IMR-90 (cell line): ENCODE measurements around the gene APEX1. TPM values are rescaled to one million over a fixed set of nuclear protein-coding genes. Genes with fewer than 3 reads are reported as not detected.
"Not testable (repeated sequence)": the region's sequence is repeated elsewhere in the genome, so short reads cannot be mapped to it uniquely, and the experiment has no call there.

Experiments
- ATAC-seq: fragments of 200-7000 bp; cut with Tn5 transposase; 2 replicates; pipeline ENCODE4 v1.9.1; 2020; ENCODE audit warnings: low read depth, mild to moderate bottlenecking, moderate library complexity
- BruUV-seq: library from RNA; stranded (reverse); fragments of 400-500 nt; replicated peaks from 2 replicates; lab custom pipeline; 2021; lab: Mats Ljungman, UMichigan
- CTCF ChIA-PET: fragments of 300-600 bp; formaldehyde crosslinking; extraction: SDS; loops from one replicate; lab custom pipeline; 2021; ENCODE audit warnings: antibody characterized with exemption; lab: Yijun Ruan, JAX
- POLR2A ChIA-PET: fragments of 300-600 bp; sonication (Branson Sonifier 250); formaldehyde crosslinking; loops from one replicate; lab custom pipeline; 2022; ENCODE audit warnings: antibody characterized with exemption; ENCODE audit not compliant: unreplicated experiment; lab: Charles Lee
- DNase-seq: peaks from one replicate; pipeline ENCODE4 v3.0.0; 2013
- H2AFZ ChIP-seq: replicated peaks from 2 replicates; pipeline ENCODE3; 2013; ENCODE audit warnings: low read length, mild to moderate bottlenecking; ENCODE audit not compliant: poor library complexity
- H2AK5ac ChIP-seq: 2 replicates; pipeline ENCODE4 v1.6.1; 2013; ENCODE audit warnings: low read depth, low read length, inconsistent platforms
- H2AK9ac ChIP-seq: replicated peaks from 2 replicates; pipeline ENCODE3; 2013; ENCODE audit warnings: mild to moderate bottlenecking, low read depth, low read length, moderate library complexity; ENCODE audit not compliant: poor library complexity
- H2BK120ac ChIP-seq: 2 replicates; pipeline ENCODE4 v1.6.1; 2013; ENCODE audit warnings: low read depth, low read length, inconsistent platforms
- H2BK15ac ChIP-seq: 3 replicates; pipeline ENCODE4 v1.6.1; 2013; ENCODE audit warnings: low read depth, low read length, inconsistent platforms
- H2BK20ac ChIP-seq: 2 replicates; pipeline ENCODE4 v1.6.1; 2013; ENCODE audit warnings: low read depth, mild to moderate bottlenecking, inconsistent platforms, low read length, moderate library complexity
- H2BK5ac ChIP-seq: 2 replicates; pipeline ENCODE4 v1.6.1; 2013; ENCODE audit warnings: mild to moderate bottlenecking, low read depth, low read length, inconsistent platforms; ENCODE audit not compliant: poor library complexity, severe bottlenecking
- H3K14ac ChIP-seq: replicated peaks from 2 replicates; pipeline ENCODE4 v1.6.1; 2013; ENCODE audit warnings: low read depth, low read length, inconsistent platforms
- H3K18ac ChIP-seq: 2 replicates; pipeline ENCODE4 v1.6.1; 2013; ENCODE audit warnings: low read depth, low read length, control low read depth
- H3K23ac ChIP-seq: 2 replicates; pipeline ENCODE4 v1.6.1; 2013; ENCODE audit warnings: low read depth, low read length, inconsistent platforms
- H3K27ac ChIP-seq: 2 replicates; pipeline ENCODE4 v1.5.1; 2013; ENCODE audit warnings: mild to moderate bottlenecking, control low read depth, low read length; ENCODE audit not compliant: insufficient read depth
- H3K27me3 ChIP-seq: 2 replicates; pipeline ENCODE4 v1.6.1; 2013; ENCODE audit warnings: low read length; ENCODE audit not compliant: control insufficient read depth, insufficient read depth
- H3K36me3 ChIP-seq: 2 replicates; pipeline ENCODE4 v1.6.1; 2013; ENCODE audit warnings: low read length, mixed read lengths; ENCODE audit not compliant: control insufficient read depth, insufficient read depth
- H3K4ac ChIP-seq: 2 replicates; pipeline ENCODE4 v1.6.1; 2013; ENCODE audit warnings: low read depth, low read length, inconsistent platforms
- H3K4me1 ChIP-seq: 2 replicates; pipeline ENCODE4 v1.6.1; 2013; ENCODE audit warnings: low read length, mixed read lengths; ENCODE audit not compliant: control insufficient read depth, insufficient read depth
- H3K4me2 ChIP-seq: 2 replicates; pipeline ENCODE4 v1.6.1; 2013; ENCODE audit warnings: low read depth, mild to moderate bottlenecking, control low read depth, low read length, moderate library complexity
- H3K4me3 ChIP-seq: 2 replicates; pipeline ENCODE4 v1.5.1; 2013; ENCODE audit warnings: low read depth, mild to moderate bottlenecking, control low read depth, low read length, moderate library complexity; ENCODE audit not compliant: insufficient read depth
- H3K56ac ChIP-seq: 2 replicates; pipeline ENCODE4 v1.6.1; 2013; ENCODE audit warnings: low read length, inconsistent platforms; ENCODE audit not compliant: insufficient read depth; ENCODE audit errors: extremely low read depth
- H3K79me1 ChIP-seq, 2 experiments: 2 replicates each; pipeline ENCODE4 v1.6.1; 2013; ENCODE audit warnings: low read length in 2 of 2, inconsistent platforms in 1 of 2, low read depth in 1 of 2
- H3K9ac ChIP-seq: 2 replicates; pipeline ENCODE4 v1.6.1; 2013; ENCODE audit warnings: low read depth, low read length, control low read depth
- H3K9me1 ChIP-seq: 2 replicates; pipeline ENCODE4 v1.6.1; 2013; ENCODE audit warnings: low read length, inconsistent platforms; ENCODE audit not compliant: insufficient read depth
- H3K9me3 ChIP-seq: 2 replicates; pipeline ENCODE4 v1.6.1; 2013; ENCODE audit warnings: low read length; ENCODE audit not compliant: control insufficient read depth, insufficient read depth
- H4K20me1 ChIP-seq: 2 replicates; pipeline ENCODE4 v1.6.1; 2013; ENCODE audit warnings: low read length, inconsistent platforms; ENCODE audit not compliant: insufficient read depth
- H4K5ac ChIP-seq: 2 replicates; pipeline ENCODE4 v1.6.1; 2013; ENCODE audit warnings: mild to moderate bottlenecking, low read depth, low read length, control low read depth
- H4K8ac ChIP-seq, 2 experiments: 2 replicates each; pipeline ENCODE4 v1.6.1; 2013; ENCODE audit warnings: low read depth in 2 of 2, low read length in 2 of 2, control low read depth in 1 of 2, inconsistent platforms in 1 of 2
- H4K91ac ChIP-seq: 2 replicates; pipeline ENCODE4 v1.6.1; 2013; ENCODE audit warnings: low read depth, low read length, inconsistent platforms; ENCODE audit not compliant: insufficient read depth
- BHLHE40 ChIP-seq: fragments of 150-350 bp; IDR thresholded peaks from 2 replicates; pipeline ENCODE4 v1.6.1; 2016; ENCODE audit warnings: mild to moderate bottlenecking, low read depth, low read length
- MAFK ChIP-seq: IDR thresholded peaks from 2 replicates; pipeline ENCODE4 v1.6.1; 2012; ENCODE audit warnings: low read depth, low read length, improper control_type of control experiment
- USF2 ChIP-seq: fragments of 150-350 bp; IDR thresholded peaks from 2 replicates; pipeline ENCODE4 v1.6.1; 2017; ENCODE audit warnings: mild to moderate bottlenecking, antibody characterized with exemption, low read length, low read depth
- WGBS, 2 experiments: methylation state at CpG; one replicate each; pipeline versions ENCODE4 v1.1.5 to v1.1.7; 2013; ENCODE audit warnings: missing lambda C conversion rate in 2 of 2; ENCODE audit not compliant: insufficient read length in 1 of 2; ENCODE audit errors: extremely low coverage in 2 of 2; 5-methylcytosine and 5-hydroxymethylcytosine counted together
- dilution Hi-C: fragments of 300-500 bp; cut with HindIII; formaldehyde crosslinking; loops from one replicate; pipeline ENCODE4 v1.14.3; 2018; ENCODE audit warnings: low sequenced_read_pairs; ENCODE audit not compliant: unreplicated experiment
- in situ Hi-C: fragments of 300-500 bp; cut with MboI; formaldehyde crosslinking; loops from 3 replicates; pipeline ENCODE4 v1.14.3; 2019; ENCODE audit warnings: low sequenced_read_pairs, inconsistent platforms, mixed read lengths
- intact Hi-C: fragments of 100-400 bp; cut with micrococcal nuclease; formaldehyde crosslinking; loops from 2 replicates; pipeline ENCODE4 v1.10.0; 2022
- polyA plus RNA-seq, 3 experiments: library from polyadenylated mRNA; depleted of rRNA; stranded (reverse); fragments of >200 nt; gene quantifications; 2 replicates each; pipeline ENCODE4 v1.2.3, GENCODE V29; 2012; ENCODE audit warnings: low replicate concordance in 1 of 3
- total RNA-seq: library from RNA; depleted of rRNA; stranded (reverse); fragments of >200 nt; gene quantifications from 2 replicates; pipeline ENCODE4 v1.2.3, GENCODE V29; 2012

APEX1 gene
- total and polyA plus RNA-seq, 2 of the 4 experiments (the other 2 are of a cell fraction) = 125 to 241 TPM

GRCh38 chr14:20441461-20441860 lies 13.6 kb upstream of the APEX1 start:
- Histone ChIP-seq H2BK5ac (no peak overlapping the region), H3K9ac (no peak overlapping the region), H2BK120ac (no peak overlapping the region), H3K14ac (no peak overlapping the region), H3K36me3 (peaks cover 6% of the 10 kb centered on the region), H2AFZ (no peak overlapping the region), H3K27me3 (peaks cover 5% of the 10 kb centered on the region; the same call in 1 of the 2 replicates), H2BK20ac (no peak overlapping the region), H3K9me3 (no peaks in the 10 kb centered on the region), H3K27ac (no peak overlapping the region), H3K79me1 (no peaks in the 10 kb centered on the region), H3K56ac (no peak overlapping the region), H3K9me1 (no peaks in the 10 kb centered on the region), H2AK9ac (no peak overlapping the region), H3K4me1 (no peaks in the 10 kb centered on the region), H3K4me2 (no peak overlapping the region), H3K23ac (no peak overlapping the region), H4K20me1 (no peaks in the 10 kb centered on the region), H4K5ac (no peak overlapping the region), H3K18ac (no peak overlapping the region), H4K8ac (no peak overlapping the region), H2AK5ac (no peak overlapping the region), H3K4ac (no peak overlapping the region), H3K4me3 (no peak overlapping the region), H2BK15ac (no peak overlapping the region), H4K91ac (no peak overlapping the region)
- no peak for ATAC-seq
- no TSS peak for BruUV-seq
- no CpG with 5 or more reads among the region's 2 CpGs for WGBS, 2 experiments
- dilution Hi-C loops = no loop called here
- intact Hi-C loops = loop anchor here (10.0 kb wide), 1 partner anchor 77 kb away; no protein-coding TSS in a partner anchor
- ChIA-PET CTCF (no interaction called here), POLR2A (interaction anchor here (0.8 kb wide), 1 partner anchor 11 kb away, joined by 4 read pairs; no protein-coding TSS in a partner anchor)
- in situ Hi-C loops = no loop called here
- TF ChIP-seq USF2 = no peak
- no peak for TF ChIP-seq BHLHE40
- no peak for TF ChIP-seq MAFK
- DNase-seq = no peak

GRCh38 chr14:20443650-20444049 lies 11.4 kb upstream of the APEX1 start:
- H2BK20ac ChIP-seq, dilution Hi-C loops, H4K5ac ChIP-seq, DNase-seq, H3K9ac ChIP-seq, H2BK120ac ChIP-seq, in situ Hi-C loops, H2AK5ac ChIP-seq, H3K79me1 ChIP-seq, H3K23ac ChIP-seq, H3K27ac ChIP-seq, H4K8ac ChIP-seq, BruUV-seq, H3K56ac ChIP-seq, H2AFZ ChIP-seq, H2BK15ac ChIP-seq, H4K20me1 ChIP-seq, ATAC-seq, POLR2A ChIA-PET, H2AK9ac ChIP-seq, H3K4me1 ChIP-seq, H3K4me2 ChIP-seq, H3K14ac ChIP-seq, H3K9me1 ChIP-seq, H3K9me3 ChIP-seq, H3K4ac ChIP-seq, H2BK5ac ChIP-seq, H4K91ac ChIP-seq, CTCF ChIA-PET, H3K27me3 ChIP-seq, H3K18ac ChIP-seq, H3K4me3 ChIP-seq: not testable (repeated sequence)
- intact Hi-C loops = loop anchor here (10.0 kb wide), 1 partner anchor 79 kb away; no protein-coding TSS in a partner anchor
- peaks cover 23% of the 10 kb centered on the region for H3K36me3 ChIP-seq
- 100% methylated on average over 1 of the region's 4 CpGs; no CpG with 5 or more reads in 1 of the 2 experiments for WGBS, 2 experiments
